Fibroblast of skin of right biceps (primary cell): ENCODE measurements around the gene WDR86.

Experiments
- DNase-seq: peaks from one replicate; pipeline ENCODE4 v3.0.0-alpha.2; 2013

WDR86 gene

GRCh38 chr7:151378011-151378410 lies 31.8 kb downstream of the WDR86 start:
- DNase-seq, result no peak

DNA sequence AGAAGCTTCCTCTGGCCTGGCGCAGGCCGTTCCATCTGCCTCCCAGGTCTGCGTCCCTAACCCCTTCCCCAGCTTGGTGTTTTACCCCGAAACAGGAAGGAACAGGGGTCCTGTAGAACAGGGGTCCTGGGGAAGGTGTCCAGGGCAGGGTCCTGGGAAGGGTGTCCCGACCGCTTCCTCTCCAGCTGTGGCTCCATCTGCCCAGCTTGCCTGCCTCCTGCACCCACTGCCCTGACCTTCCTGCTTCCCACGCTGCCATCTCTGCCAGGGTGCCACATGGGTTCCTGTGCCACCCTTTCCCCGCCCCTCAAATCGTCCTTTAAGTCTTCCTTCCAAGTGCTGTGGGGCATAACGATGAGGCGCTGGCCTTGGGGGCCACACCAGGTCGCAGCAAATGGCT lies 32.4 kb downstream of the WDR86 start:
- no peak for DNase-seq

DNA sequence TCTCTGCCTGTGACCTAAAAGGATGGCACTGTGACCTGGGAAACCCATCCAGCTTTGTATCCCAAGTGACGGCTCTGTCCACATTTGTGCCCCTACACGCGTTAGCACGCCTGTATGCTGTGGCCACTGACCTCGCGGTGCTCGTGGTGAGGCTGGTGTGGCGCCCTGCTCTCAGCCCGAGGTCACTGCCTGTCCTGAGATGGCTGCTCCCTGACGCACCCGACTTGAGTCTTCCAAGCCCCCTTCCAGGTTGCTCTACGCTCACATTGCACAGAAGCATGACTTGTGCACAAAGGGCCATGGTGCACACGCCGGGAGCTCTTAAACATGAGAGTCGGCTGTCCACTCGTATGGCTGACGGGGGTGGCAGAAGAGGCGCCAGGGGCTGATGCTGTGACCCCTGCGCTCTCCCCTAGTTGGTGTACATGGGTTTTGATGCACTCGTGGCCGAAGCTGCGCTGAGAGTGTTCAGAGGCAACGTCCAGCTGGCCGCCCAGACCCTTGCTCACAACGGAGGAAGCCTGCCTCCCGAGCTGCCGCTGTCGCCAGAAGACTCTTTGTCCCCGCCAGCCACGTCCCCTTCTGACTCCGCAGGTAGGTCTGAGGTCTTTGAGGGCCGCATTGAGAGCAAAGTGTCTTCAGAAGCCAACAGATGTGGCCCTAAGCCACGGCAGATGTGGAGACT lies 33.5 kb downstream of the WDR86 start:
- no peak for DNase-seq

DNA sequence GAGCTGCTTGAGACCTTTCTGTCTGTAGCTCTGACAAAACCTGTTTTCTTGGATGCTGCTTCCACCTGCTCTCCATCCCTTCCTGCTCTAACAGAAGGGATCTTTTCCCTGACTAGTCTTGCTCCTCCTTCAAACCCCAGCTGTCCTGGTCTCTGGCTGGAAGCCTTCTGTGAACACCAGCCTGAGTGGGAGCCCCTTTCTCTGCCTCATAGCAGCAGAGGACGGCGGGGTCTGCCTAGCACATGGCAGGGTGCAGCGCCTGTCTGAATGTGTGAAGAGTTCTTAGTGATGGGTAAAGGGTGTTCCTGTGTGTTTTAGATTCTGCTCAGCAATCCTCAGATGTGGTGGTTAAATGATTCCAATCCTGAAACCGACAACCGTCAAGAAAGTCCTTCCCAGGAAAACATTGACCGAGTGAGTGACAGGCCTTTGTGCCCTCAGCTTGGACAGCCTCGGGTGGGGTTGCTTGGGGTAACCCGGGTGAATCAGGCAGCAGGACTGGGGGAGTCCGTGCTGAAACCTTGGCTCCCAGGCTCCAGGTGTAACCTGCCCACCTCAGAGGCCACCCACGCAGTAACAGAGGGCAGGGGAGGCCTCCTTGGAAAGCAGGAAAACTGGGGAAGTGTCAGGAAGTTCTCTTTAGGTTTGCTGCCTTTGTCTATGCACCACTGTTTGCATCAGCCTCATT lies 34.2 kb downstream of the WDR86 start:
- DNase-seq, result no peak

DNA sequence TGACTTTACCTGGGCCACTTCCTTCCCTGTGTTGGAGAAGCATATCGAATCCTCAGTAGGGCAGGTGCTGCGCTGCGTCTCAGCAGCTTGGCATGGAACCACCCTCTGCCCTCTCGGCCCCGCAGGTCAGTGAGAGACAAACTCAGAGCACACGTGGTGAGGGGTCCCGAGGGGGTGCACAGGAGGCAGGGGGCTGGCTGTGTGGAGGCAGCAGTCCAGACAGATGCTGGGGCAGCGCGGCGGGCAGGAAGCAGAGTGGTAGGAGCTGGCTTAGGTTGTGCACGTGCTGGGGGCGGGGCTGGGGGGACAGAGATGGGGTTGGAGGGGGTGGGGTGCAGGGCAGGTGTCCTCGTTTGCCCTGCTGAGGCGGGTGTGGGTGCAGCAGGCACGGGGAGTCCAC lies 35.1 kb downstream of the WDR86 start:
- DNase-seq, result no peak

- no peak for DNase-seq
Observed at GRCh38 chr7:151374139-151374538, 35.7 kb downstream of the WDR86 start.

- DNase-seq, result no peak
Observed at GRCh38 chr7:151373599-151373998, 36.2 kb downstream of the WDR86 start.

- no peak for DNase-seq
Observed at GRCh38 chr7:151372612-151373265, 37.1 kb downstream of the WDR86 start.

GRCh38 chr7:151371266-151371665 lies 38.6 kb downstream of the WDR86 start:
- DNase-seq, result no peak

- DNase-seq, result peak; percentile 66
Observed at GRCh38 chr7:151368136-151368571, 41.7 kb downstream of the WDR86 start.

- DNase-seq, result peak; percentile 51
Observed at GRCh38 chr7:151367284-151367683, 42.6 kb downstream of the WDR86 start.

- peak; percentile 80 for DNase-seq
Observed at GRCh38 chr7:151366880-151367222, 43.0 kb downstream of the WDR86 start.

GRCh38 chr7:151366166-151366879 lies 43.5 kb downstream of the WDR86 start:
- peak; percentile 29 for DNase-seq

DNA sequence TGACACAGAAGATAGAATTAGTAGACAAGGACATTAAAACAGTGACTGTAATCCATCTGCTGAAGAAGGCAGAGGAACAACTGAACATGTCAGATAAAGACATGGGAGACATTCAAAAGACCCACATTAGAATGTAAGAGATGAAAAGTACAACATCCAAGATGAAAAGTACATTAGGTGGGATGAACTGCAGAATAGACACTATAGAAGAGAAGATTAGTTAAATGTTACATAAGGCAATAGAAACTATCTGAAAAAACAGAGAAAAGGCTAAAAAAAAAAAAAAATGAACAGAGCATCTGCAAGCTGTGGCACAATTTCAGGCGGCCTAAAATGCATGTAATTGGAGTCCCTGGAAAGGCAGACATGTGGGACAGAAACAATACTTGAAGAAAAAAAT lies 46.7 kb downstream of the WDR86 start:
- no peak for DNase-seq

DNA sequence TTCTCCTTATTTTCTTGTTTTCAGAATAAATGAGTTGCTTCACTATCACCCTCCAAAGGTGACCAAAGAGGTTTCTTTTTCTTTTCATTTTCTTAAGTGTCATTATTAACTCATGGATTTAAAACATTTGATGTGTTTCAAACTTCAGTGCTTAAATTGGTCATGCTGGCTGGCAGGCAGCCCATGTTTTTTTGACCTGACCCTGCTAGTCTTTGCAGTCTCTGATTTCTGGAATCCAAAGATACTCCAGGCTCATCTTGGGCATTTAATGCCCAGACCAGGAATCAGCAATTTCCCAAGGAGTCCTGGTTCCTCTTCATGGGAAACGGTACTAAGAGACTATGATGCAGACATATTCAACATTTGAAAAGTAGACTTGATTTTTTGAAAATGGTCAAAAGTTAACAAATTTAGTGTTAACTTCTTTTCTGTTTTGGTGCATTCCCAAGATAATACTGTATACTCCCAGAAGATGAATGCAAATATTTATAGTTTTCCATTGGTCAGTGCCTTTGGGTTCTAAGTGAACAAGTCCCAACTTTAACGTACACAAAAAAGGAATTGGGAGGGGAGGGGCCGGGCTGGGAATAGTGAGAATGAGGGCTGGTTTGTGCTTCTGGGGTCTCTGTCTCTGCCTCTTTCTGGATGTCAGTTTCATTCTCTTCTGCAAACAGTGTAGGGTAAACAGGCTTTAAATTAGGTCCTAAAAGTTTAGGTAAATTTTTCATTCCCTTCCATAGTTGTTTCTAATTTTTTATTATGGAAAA lies 48.5 kb downstream of the WDR86 start:
- DNase-seq, result no peak

- no peak for DNase-seq
Observed at GRCh38 chr7:151352512-151352911, 57.3 kb downstream of the WDR86 start.

GRCh38 chr7:151351967-151352366 lies 57.9 kb downstream of the WDR86 start:
- no peak for DNase-seq

GRCh38 chr7:151351027-151351426 lies 58.8 kb downstream of the WDR86 start:
- DNase-seq, result no peak

DNA sequence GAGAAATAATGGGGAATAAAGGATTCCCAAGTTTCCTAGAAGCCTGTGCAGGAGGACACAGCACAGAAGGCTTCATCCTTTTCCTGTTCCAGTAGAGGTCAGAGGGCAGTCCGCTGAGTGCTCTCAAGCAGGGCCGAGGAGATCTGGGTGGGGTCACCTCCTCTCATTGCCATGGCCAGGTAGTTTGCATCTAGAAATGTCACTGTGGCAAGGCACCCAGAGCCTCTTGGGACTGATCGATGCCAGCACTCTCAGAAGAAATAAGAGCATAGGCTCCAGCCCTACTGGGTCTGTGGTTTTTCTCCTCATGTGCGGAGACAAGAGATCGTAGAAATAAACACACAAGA lies 60.4 kb downstream of the WDR86 start:
- no peak for DNase-seq

DNA sequence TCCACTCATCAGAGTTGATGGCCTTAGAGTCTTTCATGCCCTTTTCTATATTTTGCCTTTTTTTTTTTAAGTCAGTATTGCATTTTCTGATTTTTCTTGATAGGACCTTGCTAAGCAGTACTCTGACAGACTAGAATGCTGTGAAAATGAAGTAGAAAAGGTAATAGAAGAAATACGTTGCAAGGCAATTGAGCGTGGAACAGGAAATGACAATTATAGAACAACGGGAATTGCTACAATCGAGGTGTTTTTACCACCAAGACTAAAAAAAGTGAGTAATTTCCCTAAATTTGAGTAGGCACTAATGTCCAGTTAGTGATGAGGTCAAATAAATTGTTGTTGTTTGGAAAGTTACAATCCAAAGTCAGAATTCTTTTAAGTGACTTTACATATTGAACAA lies 60.9 kb downstream of the WDR86 start:
- no peak for DNase-seq

- no peak for DNase-seq
Observed at GRCh38 chr7:151347200-151347599, 62.6 kb downstream of the WDR86 start.

- no peak for DNase-seq
Observed at GRCh38 chr7:151346470-151346769, 63.4 kb downstream of the WDR86 start.
